MG63 (cell line): ENCODE measurements around the gene TMEM187. TPM values are rescaled to one million over a fixed set of nuclear protein-coding genes. Genes with fewer than 3 reads are reported as not detected.

Source experiments
- DNase-seq: peaks from one replicate; pipeline ENCODE4 v3.0.0-alpha.2; 2020
- H3K27me3 ChIP-seq: fragments of 250-450 bp; sonication (Bioruptor Pico); 2 replicates; pipeline ENCODE4 v1.5.1; 2020; ENCODE audit warnings: mild to moderate bottlenecking, moderate library complexity
- H3K36me3 ChIP-seq: fragments of 250-450 bp; sonication (Bioruptor Pico); 2 replicates; pipeline ENCODE4 v1.5.1; 2020; ENCODE audit warnings: mild to moderate bottlenecking, moderate library complexity
- H3K4me3 ChIP-seq: fragments of 250-450 bp; sonication (Bioruptor Pico); 2 replicates; pipeline ENCODE4 v1.5.1; 2020; ENCODE audit warnings: mild to moderate bottlenecking, moderate library complexity
- H3K9me3 ChIP-seq: fragments of 250-450 bp; sonication (Bioruptor Pico); 2 replicates; pipeline ENCODE4 v1.5.1; 2020; ENCODE audit warnings: mild to moderate bottlenecking, moderate library complexity
- total RNA-seq: library from RNA; depleted of rRNA; stranded (reverse); fragments of >200 nt; shearing (Covaris generic); gene quantifications from 2 replicates; pipeline ENCODE4 v1.2.3, GENCODE V29; 2014; ENCODE audit warnings: low replicate concordance

The TMEM187 gene
- total RNA-seq, 1 experiment from 2014 or later, result 4.6 TPM

GRCh38 chrX:153995504-153995903 lies 22.9 kb downstream of the TMEM187 start:
- DNase-seq, result no peak
- Histone ChIP-seq H3K36me3 (no peaks in the 10 kb centered on the region), H3K9me3 (no peaks in the 10 kb centered on the region), H3K4me3 (no peak overlapping the region), H3K27me3 (no peaks in the 10 kb centered on the region)

GRCh38 chrX:153999359-154000037 lies 26.9 kb downstream of the TMEM187 start:
- Histone ChIP-seq H3K36me3 (no peaks in the 10 kb centered on the region), H3K9me3 (no peaks in the 10 kb centered on the region), H3K4me3 (no peak overlapping the region), H3K27me3 (no peaks in the 10 kb centered on the region)
- no peak for DNase-seq

GRCh38 chrX:154000051-154000450 lies 27.5 kb downstream of the TMEM187 start:
- Histone ChIP-seq H3K4me3 (no peak overlapping the region), H3K36me3 (no peaks in the 10 kb centered on the region), H3K27me3 (no peaks in the 10 kb centered on the region), H3K9me3 (no peaks in the 10 kb centered on the region)
- no peak for DNase-seq

- Histone ChIP-seq H3K4me3 (no peak overlapping the region), H3K36me3 (no peaks in the 10 kb centered on the region), H3K27me3 (no peaks in the 10 kb centered on the region), H3K9me3 (no peaks in the 10 kb centered on the region)
- DNase-seq, result no peak
Observed at GRCh38 chrX:154002215-154002719, 29.7 kb downstream of the TMEM187 start.

GRCh38 chrX:154004315-154004714 lies 31.8 kb downstream of the TMEM187 start:
- Histone ChIP-seq H3K36me3 (no peaks in the 10 kb centered on the region), H3K9me3 (no peaks in the 10 kb centered on the region), H3K4me3 (no peak overlapping the region), H3K27me3 (no peaks in the 10 kb centered on the region)
- DNase-seq, result no peak

GRCh38 chrX:154006947-154007346 lies 34.4 kb downstream of the TMEM187 start:
- no peak for DNase-seq

GRCh38 chrX:154008521-154008920 lies 36.0 kb downstream of the TMEM187 start:
- DNase-seq, result no peak
- Histone ChIP-seq H3K4me3 (no peak overlapping the region), H3K36me3 (peaks cover 8% of the 10 kb centered on the region), H3K27me3 (no peaks in the 10 kb centered on the region), H3K9me3 (no peaks in the 10 kb centered on the region)

More at GRCh38 chrX:154006947-154007346, 34.4 kb downstream of the TMEM187 start:
- Histone ChIP-seq H3K27me3 (no peaks in the 10 kb centered on the region), H3K36me3 (peaks cover 3% of the 10 kb centered on the region; the same call in 1 of the 2 replicates), H3K9me3 (no peaks in the 10 kb centered on the region), H3K4me3 (no peak overlapping the region)

- Histone ChIP-seq H3K27me3 (no peaks in the 10 kb centered on the region), H3K9me3 (no peaks in the 10 kb centered on the region), H3K4me3 (no peak overlapping the region), H3K36me3 (peaks cover 11% of the 10 kb centered on the region)
- no peak for DNase-seq
Observed at GRCh38 chrX:154010330-154011087, 38.0 kb downstream of the TMEM187 start.

- H3K4me3 ChIP-seq, result no peak overlapping the region
- DNase-seq, result no peak
- H3K9me3 ChIP-seq, result no peaks in the 10 kb centered on the region
- no peaks in the 10 kb centered on the region for H3K27me3 ChIP-seq
- H3K36me3 ChIP-seq, result peaks cover 17% of the 10 kb centered on the region
Observed at GRCh38 chrX:154011376-154012335, 39.1 kb downstream of the TMEM187 start.

GRCh38 chrX:154012336-154012991 lies 39.9 kb downstream of the TMEM187 start:
- no peak overlapping the region for H3K4me3 ChIP-seq
- H3K36me3 ChIP-seq, result peaks cover 26% of the 10 kb centered on the region
- DNase-seq, result no peak
- no peaks in the 10 kb centered on the region for H3K9me3 ChIP-seq
- H3K27me3 ChIP-seq, result no peaks in the 10 kb centered on the region

GRCh38 chrX:154013001-154013421 lies 40.5 kb downstream of the TMEM187 start:
- DNase-seq, result no peak
- Histone ChIP-seq H3K9me3 (no peaks in the 10 kb centered on the region), H3K4me3 (no peak overlapping the region), H3K27me3 (no peaks in the 10 kb centered on the region), H3K36me3 (peaks cover 27% of the 10 kb centered on the region)

GRCh38 chrX:154013614-154014360 lies 41.2 kb downstream of the TMEM187 start:
- Histone ChIP-seq H3K9me3 (no peaks in the 10 kb centered on the region), H3K36me3 (peaks cover 34% of the 10 kb centered on the region), H3K27me3 (no peaks in the 10 kb centered on the region), H3K4me3 (no peak overlapping the region)
- no peak for DNase-seq

- H3K9me3 ChIP-seq, result no peaks in the 10 kb centered on the region
- DNase-seq, result no peak
- H3K4me3 ChIP-seq, result no peak overlapping the region
- no peaks in the 10 kb centered on the region for H3K27me3 ChIP-seq
- H3K36me3 ChIP-seq, result peaks cover 37% of the 10 kb centered on the region
Observed at GRCh38 chrX:154014429-154015380, 42.2 kb downstream of the TMEM187 start.

- peaks cover 37% of the 10 kb centered on the region for H3K36me3 ChIP-seq
- DNase-seq, result no peak
Observed at GRCh38 chrX:154015581-154016264, 43.2 kb downstream of the TMEM187 start.

More at GRCh38 chrX:154015581-154016264, 43.2 kb downstream of the TMEM187 start:
- Histone ChIP-seq H3K9me3 (no peaks in the 10 kb centered on the region), H3K4me3 (no peak overlapping the region), H3K27me3 (no peaks in the 10 kb centered on the region)
